GM12878 (cell line): ENCODE data around the gene ZNF3. TPM values are rescaled to one million over a fixed set of nuclear protein-coding genes. Genes with fewer than 3 reads are reported as not detected.

ENCODE experiments used
- ATAC-seq: fragments of 200-7000 bp; cut with Tn5 transposase; 3 replicates; pipeline ENCODE4 v1.9.1; 2020; ENCODE audit warnings: mild to moderate bottlenecking, moderate library complexity
- BruUV-seq: library from RNA; stranded (reverse); fragments of 400-500 nt; replicated peaks from 2 replicates; lab custom pipeline; 2021; lab: Mats Ljungman, UMichigan
- CTCF ChIA-PET: fragments of 300-600 bp; sonication (Branson Sonifier 250); formaldehyde crosslinking; extraction: SDS; loops from one replicate; lab custom pipeline; 2021; ENCODE audit warnings: inconsistent platforms; lab: Yijun Ruan, JAX
- POLR2A ChIA-PET: fragments of 350-600 bp; formaldehyde crosslinking; extraction: SDS; loops from one replicate; lab custom pipeline; 2021; ENCODE audit warnings: inconsistent platforms; lab: Charles Lee
- RAD21 ChIA-PET: fragments of 300-600 bp; sonication (Branson Sonifier 250); formaldehyde crosslinking; loops from one replicate; lab custom pipeline; 2023; ENCODE audit warnings: antibody characterized with exemption; ENCODE audit not compliant: unreplicated experiment; lab: Charles Lee
- SMC1A ChIA-PET: fragments of 300-600 bp; sonication (Branson Sonifier 250); formaldehyde crosslinking; loops from one replicate; lab custom pipeline; 2023; ENCODE audit not compliant: unreplicated experiment, uncharacterized antibody; lab: Charles Lee
- DNase-seq: peaks from one replicate; pipeline ENCODE4 v3.0.0-alpha.2; 2011; ENCODE audit warnings: low read depth, low spot score
- FAIRE-seq: peaks from 3 replicates; lab custom pipeline; 2011; peaks lifted over from hg19 to GRCh38; lab: Jason Lieb, UNC
- H2AFZ ChIP-seq: 2 replicates; pipeline ENCODE4 v1.6.0; 2011; ENCODE audit warnings: low read depth, low read length, control low read depth; ENCODE audit not compliant: control insufficient read depth
- H3K27ac ChIP-seq: 2 replicates; pipeline ENCODE4 v1.5.1; 2011; ENCODE audit warnings: control low read depth; ENCODE audit not compliant: control insufficient read depth, insufficient read depth
- H3K27me3 ChIP-seq, 2 experiments: replicated peaks in 1 of 2; 2 replicates each; pipeline versions ENCODE4 v1.6.0 to v1.6.1; 2011; ENCODE audit warnings: low read length in 1 of 2; ENCODE audit not compliant: control insufficient read depth in 2 of 2, insufficient read depth in 2 of 2
- H3K36me3 ChIP-seq, 2 experiments: 2 replicates each; pipeline ENCODE4 v1.5.1; 2011; ENCODE audit warnings: low read length in 1 of 2; ENCODE audit not compliant: control insufficient read depth in 2 of 2, insufficient read depth in 2 of 2
- H3K4me1 ChIP-seq: 2 replicates; pipeline ENCODE4 v1.6.1; 2011; ENCODE audit warnings: mild to moderate bottlenecking, low read length, moderate library complexity, mixed read lengths; ENCODE audit not compliant: control insufficient read depth, insufficient read depth
- H3K4me2 ChIP-seq: 2 replicates; pipeline ENCODE4 v1.6.0; 2011; ENCODE audit warnings: control low read depth; ENCODE audit not compliant: control insufficient read depth, insufficient read depth
- H3K4me3 ChIP-seq: fragments of 200-600 bp; sonication (generic); 2 replicates; pipeline ENCODE4 v1.5.1; 2016
- H3K79me2 ChIP-seq: 2 replicates; pipeline ENCODE4 v1.6.0; 2011; ENCODE audit warnings: low read length; ENCODE audit not compliant: control insufficient read depth, insufficient read depth
- H3K9ac ChIP-seq: 2 replicates; pipeline ENCODE4 v1.8.0; 2011; ENCODE audit warnings: low read length, control low read depth, mixed read lengths; ENCODE audit not compliant: control insufficient read depth, insufficient read depth
- H3K9me3 ChIP-seq: replicated peaks from 3 replicates; pipeline ENCODE4 v1.5.1; 2011; ENCODE audit warnings: mild to moderate bottlenecking, low read length; ENCODE audit not compliant: control insufficient read depth, insufficient read depth
- H4K20me1 ChIP-seq: 2 replicates; pipeline ENCODE4 v1.6.0; 2011; ENCODE audit not compliant: control insufficient read depth, insufficient read depth
- BCL11A ChIP-seq: IDR thresholded peaks from 2 replicates; pipeline ENCODE4 v1.6.1; 2011; ENCODE audit warnings: low read depth, low read length
- BHLHE40 ChIP-seq, 2 experiments: fragments of 450-650 bp in 1 of 2; IDR thresholded peaks; 2 replicates each; pipeline ENCODE4 v1.6.1; 2011 to 2017; ENCODE audit warnings: low read depth in 2 of 2, borderline replicate concordance in 1 of 2, improper control_type of control experiment in 1 of 2, low read length in 1 of 2, mild to moderate bottlenecking in 1 of 2
- BMI1 ChIP-seq: fragments of 450-650 bp; IDR thresholded peaks from 2 replicates; pipeline ENCODE4 v1.6.1; 2016; ENCODE audit warnings: mild to moderate bottlenecking, moderate library complexity, borderline replicate concordance
- CHD2 ChIP-seq: IDR thresholded peaks from 2 replicates; pipeline ENCODE4 v1.6.1; 2011; ENCODE audit warnings: low read depth, low read length, improper control_type of control experiment, borderline replicate concordance
- ELK1 ChIP-seq: IDR thresholded peaks from 2 replicates; pipeline ENCODE4 v1.6.1; 2012; ENCODE audit warnings: low read depth, low read length, improper control_type of control experiment
- EP300 ChIP-seq, 2 experiments: fragments of 150-350 bp in 1 of 2; IDR thresholded peaks; 2 replicates each; pipeline ENCODE4 v1.6.1; 2011 to 2012; ENCODE audit warnings: low read depth in 2 of 2, low read length in 2 of 2, borderline replicate concordance in 1 of 2, improper control_type of control experiment in 1 of 2, inconsistent platforms in 1 of 2; ENCODE audit not compliant: control insufficient read depth in 1 of 2
- HDAC6 ChIP-seq: fragments of 200-600 bp; sonication (generic); IDR thresholded peaks from one replicate; pipeline ENCODE4 v1.8.0; 2017; ENCODE audit warnings: antibody characterized with exemption; ENCODE audit not compliant: unreplicated experiment
- IKZF2 ChIP-seq, 2 experiments: fragments of 450-650 bp; IDR thresholded peaks; 2 replicates each; pipeline ENCODE4 v1.6.1; 2017; ENCODE audit warnings: mild to moderate bottlenecking in 2 of 2, moderate library complexity in 2 of 2
- KAT2A ChIP-seq: conservative IDR thresholded peaks from 2 replicates; pipeline ENCODE4 v1.6.1; 2011; ENCODE audit warnings: low read depth, low read length; ENCODE audit not compliant: control insufficient read depth
- KLF5 ChIP-seq: fragments of 450-650 bp; IDR thresholded peaks from 2 replicates; pipeline ENCODE4 v1.6.1; 2014; ENCODE audit warnings: mild to moderate bottlenecking; ENCODE audit not compliant: partially characterized antibody
- NBN ChIP-seq: fragments of 450-650 bp; IDR thresholded peaks from 2 replicates; pipeline ENCODE4 v1.6.1; 2016
- PAX8 ChIP-seq: fragments of 450-650 bp; IDR thresholded peaks from 2 replicates; pipeline ENCODE4 v1.6.1; 2017; ENCODE audit warnings: mild to moderate bottlenecking, moderate library complexity
- PML ChIP-seq: IDR thresholded peaks from 2 replicates; pipeline ENCODE4 v1.6.1; 2012; ENCODE audit warnings: low read length, inconsistent platforms
- POLR2AphosphoS2 ChIP-seq: IDR thresholded peaks from 2 replicates; pipeline ENCODE4 v1.6.1; 2011; ENCODE audit warnings: low read depth, mild to moderate bottlenecking, low read length, improper control_type of control experiment, moderate library complexity
- SIN3A ChIP-seq: IDR thresholded peaks from 2 replicates; pipeline ENCODE4 v1.6.1; 2012; ENCODE audit warnings: low read depth, low read length, improper control_type of control experiment
- SMAD1 ChIP-seq: fragments of 450-650 bp; IDR thresholded peaks from 2 replicates; pipeline ENCODE4 v1.6.1; 2018; ENCODE audit warnings: mild to moderate bottlenecking, low read depth; ENCODE audit not compliant: partially characterized antibody
- TARDBP ChIP-seq: IDR thresholded peaks from 2 replicates; pipeline ENCODE4 v1.6.1; 2016; ENCODE audit warnings: borderline replicate concordance
- TBL1XR1 ChIP-seq: IDR thresholded peaks from 2 replicates; pipeline ENCODE4 v1.6.1; 2012; ENCODE audit warnings: low read depth, low read length, improper control_type of control experiment
- ZBTB11 ChIP-seq: fragments of 450-650 bp; formaldehyde crosslinking; IDR thresholded peaks from 2 replicates; pipeline ENCODE4 v1.5.0; 2022; ENCODE audit warnings: mild to moderate bottlenecking, missing genetic modification characterization
- ZNF207 ChIP-seq: fragments of 450-650 bp; IDR thresholded peaks from 2 replicates; pipeline ENCODE4 v1.6.1; 2014; ENCODE audit warnings: antibody characterized with exemption, mild to moderate bottlenecking, borderline replicate concordance
- WGBS: methylation state at CpG from one replicate; pipeline ENCODE4 v1.1.6; 2016; ENCODE audit warnings: low lambda C conversion rate; ENCODE audit not compliant: insufficient replicate concordance, insufficient coverage; ENCODE audit errors: missing lambda C conversion rate; 5-methylcytosine and 5-hydroxymethylcytosine counted together
- in situ Hi-C: fragments of 300-500 bp; cut with MboI; formaldehyde crosslinking; loops from 9 replicates; pipeline ENCODE4 v1.14.3; 2018; ENCODE audit warnings: mixed read lengths
- intact Hi-C: fragments of 100-400 bp; cut with micrococcal nuclease; formaldehyde crosslinking; loops from one replicate; pipeline ENCODE4 v1.14.2; 2022; ENCODE audit not compliant: unreplicated experiment
- polyA plus RNA-seq, 11 experiments: library from polyadenylated mRNA; depleted of rRNA in 4 of 11; unstranded in 6 of 11; stranded (reverse) in 5 of 11; fragments of >200 nt; fragmentation: Nextera tagmentation in 4 of 11; fragmentation: Illumina TruSeq in 1 of 11; extraction: Ambion mirVana in 4 of 11; extraction: Trizol in 1 of 11; gene quantifications; 1 replicate in 1 of 11; 2 replicates in 10 of 11; pipeline versions ENCODE4 v1.2.1 to v1.2.3, GENCODE V29; 2011 to 2016; ENCODE audit warnings: inconsistent platforms in 2 of 11, missing spikeins in 2 of 11, low read depth in 1 of 11
- total RNA-seq, 4 experiments: library from RNA; depleted of rRNA in 3 of 4; stranded (reverse); fragments of >200 nt in 3 of 4; fragmentation: Illumina TruSeq in 1 of 4; extraction: Trizol in 1 of 4; gene quantifications; 2 replicates each; pipeline versions ENCODE4 v1.2.1 to v1.2.3, GENCODE V29; 2013 to 2021

ZNF3 gene
- total and polyA plus RNA-seq, 10 of the 15 experiments (the other 5 are each of a cell fraction or from before 2014, with no cell fraction given), result 17.2 to 37.4 (median 29.4) TPM

DNA sequence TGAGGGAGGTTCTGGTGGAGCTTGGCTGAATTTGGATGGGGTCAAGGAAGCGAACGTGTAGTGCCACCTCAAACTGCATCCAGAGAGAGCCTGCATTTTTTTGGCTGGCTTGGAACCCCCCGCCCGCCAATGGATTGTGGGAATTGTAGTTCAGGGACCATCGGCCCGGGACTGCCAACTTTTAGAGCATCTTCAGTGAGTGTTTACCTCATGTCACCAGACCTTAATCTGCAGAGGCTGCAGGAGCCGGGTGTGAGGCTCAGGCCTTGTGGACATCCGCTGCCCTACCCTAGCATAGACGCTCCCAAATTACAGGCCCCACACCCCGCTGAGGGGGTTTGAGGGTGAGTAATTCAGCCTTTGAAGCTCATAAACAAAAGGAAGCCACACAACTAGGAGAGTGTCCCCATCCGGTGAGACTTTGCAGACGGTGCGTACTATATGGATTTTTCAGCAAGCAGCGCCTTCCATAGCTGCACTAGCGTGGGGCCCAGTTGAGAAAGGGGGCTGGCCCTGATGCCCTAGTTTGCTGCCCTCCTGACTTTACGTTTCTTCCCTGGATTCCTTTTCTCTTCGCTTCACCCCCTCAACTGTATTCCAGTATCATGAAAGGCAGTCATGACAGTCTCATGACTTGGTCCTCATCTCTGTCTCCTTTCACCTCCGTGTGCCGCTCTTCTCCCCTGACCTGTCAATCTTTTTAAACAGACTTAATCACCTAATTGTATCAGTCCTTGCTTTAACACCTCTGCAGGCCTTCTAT, 38.6 kb upstream of the ZNF3 start:
- DNase-seq (no peak), ATAC-seq (peak; percentile 71), FAIRE-seq (no peak)
- Histone ChIP-seq H3K4me3 (peak overlapping the region; percentile 82), H3K4me1 (peaks cover 6% of the 10 kb centered on the region), H3K36me3 (no peaks in the 10 kb centered on the region; a peak in 1 of 4 replicates), H3K9ac (peak overlapping the region; percentile 85), H3K79me2 (peaks cover 7% of the 10 kb centered on the region), H3K27me3 (no peaks in the 10 kb centered on the region), H2AFZ (peak overlapping the region; percentile 93), H3K27ac (peak overlapping the region; percentile 91; the same call in 1 of the 2 replicates), H4K20me1 (no peaks in the 10 kb centered on the region), H3K9me3 (no peaks in the 10 kb centered on the region), H3K4me2 (peak overlapping the region; percentile 64)
- ChIA-PET CTCF (interaction anchor here (0.6 to 1.8 kb wide), 5 partner anchors 9 to 123 kb away, joined by 3 to 4 read pairs (median 4); partner anchors contain the start of gene AP4M1), POLR2A (interaction anchor here (0.5 to 1.6 kb wide), 7 partner anchors 9 to 201 kb away, joined by 3 to 5 read pairs (median 3); partner anchors contain the start of genes MCM7 and TRIM4), RAD21 (interaction anchor here (1.2 kb wide), 1 partner anchor 13 kb away, joined by 3 read pairs; no protein-coding TSS in a partner anchor), SMC1A (interaction anchor here (1.4 to 1.6 kb wide), 3 partner anchors 10 to 207 kb away, joined by 3 to 4 read pairs (median 4); no protein-coding TSS in a partner anchor)
- 18% methylated on average over 19 of the region's 19 CpGs for WGBS
- in situ Hi-C loops (no loop called here), intact Hi-C loops (no loop called here)
- BruUV-seq, result TSS peak; percentile 85
- TF ChIP-seq SMAD1 (no peak), PAX8 (no peak), ELK1 (no peak), BCL11A (no peak), TBL1XR1 (0 out of 2 replicates have a peak, but pooled peaks have one; percentile 45), TARDBP (no peak), CHD2 (no peak), EP300 (IDR thresholded peaks at IDR 0.05; ENCODE audit: borderline replicate concordance in 1 of 2, control insufficient read depth in 1 of 2, low read depth in 2 of 2, low read length in 2 of 2) (no peak), BMI1 (no peak), ZBTB11 (CRISPR knock-in tag) (no peak), POLR2AphosphoS2 (peak; percentile 19; the same call in 1 of the 2 replicates), IKZF2 (IDR thresholded peaks at IDR 0.05) (no peak), BHLHE40 (IDR thresholded peaks at IDR 0.05; ENCODE audit: borderline replicate concordance in 1 of 2, low read depth in 2 of 2, low read length in 1 of 2) (0 out of 4 replicates have a peak, but pooled peaks of 1 of the 2 experiments have one; percentile 54), ZNF207 (no peak), HDAC6 (no peak), KLF5 (no peak), NBN (no peak), SIN3A (0 out of 2 replicates have a peak, but pooled peaks have one; percentile 45), PML (no peak), KAT2A (no peak)
